Effector memory CD8-positive, alpha-beta T cell (primary cell): ENCODE measurements around the gene BBS10.
"Not testable (repeated sequence)": the region's sequence is repeated elsewhere in the genome, so short reads cannot be mapped to it uniquely, and the experiment has no call there.

Source experiments
- ATAC-seq: fragments of 150-1000 bp; cut with Tn5 transposase; replicated peaks from 2 replicates; pipeline ENCODE4 v1.10.0; 2021; ENCODE audit warnings: mild to moderate bottlenecking, moderate library complexity
- DNase-seq, 3 experiments: peaks; one replicate each; pipeline ENCODE4 v3.0.0; 2021
- H3K27ac Mint-ChIP-seq, 2 donors: one replicate each; pipeline ENCODE4 v1.8.0; 2022; ENCODE audit warnings: mild to moderate bottlenecking in 2 of 2, mixed read lengths in 2 of 2, moderate library complexity in 2 of 2
- H3K27me3 Mint-ChIP-seq, 2 donors: one replicate each; pipeline ENCODE4 v1.8.0; 2022; ENCODE audit warnings: mixed read lengths in 2 of 2
- H3K36me3 Mint-ChIP-seq: one replicate; pipeline ENCODE4 v1.8.0; 2022; ENCODE audit warnings: mild to moderate bottlenecking, moderate library complexity, mixed read lengths; ENCODE audit not compliant: insufficient read depth
- H3K4me1 Mint-ChIP-seq, 2 donors: one replicate each; pipeline ENCODE4 v1.8.0; 2022; ENCODE audit warnings: low read depth in 2 of 2, mixed read lengths in 2 of 2
- H3K4me3 Mint-ChIP-seq, 2 donors: one replicate each; pipeline ENCODE4 v1.8.0; 2022; ENCODE audit warnings: mild to moderate bottlenecking in 2 of 2, mixed read lengths in 2 of 2, moderate library complexity in 2 of 2
- H3K9me3 Mint-ChIP-seq, 2 donors: one replicate each; pipeline ENCODE4 v1.8.0; 2022; ENCODE audit warnings: mixed read lengths in 2 of 2
- total RNA-seq, 9 experiments: gene quantifications; one replicate each; lab custom pipeline; 2026; lab: John Stamatoyannopoulos, UW

Gene BBS10
- 3.4 to 17.0 (median 9.4) reads per million in 9 experiments for total RNA-seq

DNA sequence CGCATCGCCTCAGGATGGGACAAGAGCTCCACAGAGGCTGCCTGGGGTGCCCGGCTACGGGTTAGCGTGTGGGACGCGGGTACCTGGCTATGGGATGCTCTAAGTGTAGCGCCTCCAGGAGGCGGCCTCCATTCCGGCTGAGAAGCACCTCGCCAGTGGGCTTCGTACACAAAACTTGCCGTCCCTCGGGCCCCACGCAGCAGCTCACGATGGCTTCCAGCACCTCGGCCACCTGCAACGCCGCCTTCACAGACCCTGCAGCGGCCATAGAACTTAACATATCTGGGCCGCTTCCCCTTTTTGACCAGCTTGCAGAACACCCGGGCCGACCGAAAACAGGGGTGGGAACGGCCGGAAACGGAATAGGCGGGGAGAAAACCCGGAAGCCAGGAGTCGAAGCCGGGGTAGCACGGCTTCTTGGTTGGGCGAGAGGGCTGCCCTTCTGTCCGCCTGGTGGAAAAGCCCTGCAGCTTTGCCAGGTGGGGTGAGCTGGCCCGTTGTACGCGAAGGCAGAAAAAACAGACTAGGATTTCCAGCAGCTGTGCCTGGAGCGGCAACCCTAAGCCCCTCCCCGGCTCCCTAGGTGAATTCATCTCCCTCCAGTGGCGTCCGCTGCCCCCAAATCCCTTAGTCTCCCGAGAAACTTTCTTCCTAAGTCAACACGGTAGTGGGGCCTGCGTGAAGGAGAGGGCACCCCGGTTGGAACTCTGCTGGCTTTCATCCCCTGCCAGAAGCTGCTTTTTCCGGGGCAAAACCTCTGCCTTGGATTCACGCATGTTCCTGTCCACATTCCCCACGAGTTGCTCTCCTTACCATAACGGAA is at the start of gene BBS10:
Gene BBS10 (minus strand): TSS at position 337 of the 823 bp plus-strand sequence. CDS start 57 bp downstream, at position 280.
- H3K9me3 Mint-ChIP-seq: no peaks in the 10 kb centered on the region
- H3K4me1 Mint-ChIP-seq: peaks cover 18 to 23% of the 10 kb centered on the region in 2 donors
- H3K36me3 Mint-ChIP-seq: peaks cover 12% of the 10 kb centered on the region
- H3K4me3 Mint-ChIP-seq: peak within 1 kb of the TSS; percentile 91 to 95
- DNase-seq (peak; percentile 76 to 82 (median 77)), ATAC-seq (peak; percentile 96)
- H3K27me3 Mint-ChIP-seq: no peaks in the 10 kb centered on the region
- peak within 1 kb of the TSS; percentile 95 for H3K27ac Mint-ChIP-seq

DNA sequence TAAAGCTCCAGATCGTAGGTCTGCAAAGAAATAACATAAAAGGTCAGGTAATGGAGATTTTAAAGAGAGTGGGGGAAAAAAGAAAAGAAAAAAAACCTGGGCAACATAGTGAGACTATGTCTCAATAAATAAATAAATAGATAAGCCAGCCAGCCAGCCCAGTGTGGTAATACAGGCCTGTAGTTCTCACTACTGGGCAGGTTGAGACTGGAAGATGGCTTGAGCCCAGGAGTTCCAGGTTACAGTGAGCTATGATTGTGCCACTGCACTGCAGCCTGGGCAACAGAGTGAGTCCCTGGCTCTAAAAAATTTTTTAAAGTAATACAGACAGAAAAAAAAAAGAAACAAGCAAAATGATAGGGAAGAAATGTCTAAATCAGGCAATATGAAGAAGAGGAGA is 43.2 kb upstream of the BBS10 start:
- peaks cover 46% of the 10 kb centered on the region for H3K36me3 Mint-ChIP-seq
- DNase-seq (no peak), ATAC-seq (no peak)
- no peaks in the 10 kb centered on the region for H3K9me3 Mint-ChIP-seq
- H3K4me1 Mint-ChIP-seq: peaks cover 0 to 1% of the 10 kb centered on the region in 2 donors
- H3K27ac Mint-ChIP-seq: no peak overlapping the region
- H3K4me3 Mint-ChIP-seq: no peak overlapping the region
- H3K27me3 Mint-ChIP-seq: no peaks in the 10 kb centered on the region

DNA sequence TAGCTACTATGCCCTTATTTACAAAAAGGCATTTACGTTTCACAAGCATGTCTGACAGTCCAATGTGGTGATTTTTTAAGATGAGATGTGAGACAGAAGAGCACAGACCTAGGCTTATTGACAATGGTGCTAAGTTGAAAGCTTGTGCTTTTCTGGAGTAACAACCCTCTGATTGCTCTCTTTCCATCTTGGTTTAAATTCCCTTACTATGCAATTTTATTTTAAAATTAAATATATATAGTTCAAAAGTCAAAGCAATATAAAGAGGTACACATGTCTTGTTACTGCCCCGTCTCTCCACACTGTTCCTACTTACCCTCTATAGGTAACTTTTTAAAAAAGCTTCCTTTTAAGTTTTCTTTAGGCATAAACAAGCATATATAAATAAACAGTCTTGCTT is 39.4 kb upstream of the BBS10 start:
- H3K4me1 Mint-ChIP-seq: no peaks in the 10 kb centered on the region
- no peak for DNase-seq
- H3K27ac Mint-ChIP-seq: no peak overlapping the region
- H3K36me3 Mint-ChIP-seq: peaks cover 54% of the 10 kb centered on the region
- no peak overlapping the region for H3K4me3 Mint-ChIP-seq
- no peak for ATAC-seq
- H3K9me3 Mint-ChIP-seq: no peaks in the 10 kb centered on the region
- H3K27me3 Mint-ChIP-seq: no peaks in the 10 kb centered on the region

DNA sequence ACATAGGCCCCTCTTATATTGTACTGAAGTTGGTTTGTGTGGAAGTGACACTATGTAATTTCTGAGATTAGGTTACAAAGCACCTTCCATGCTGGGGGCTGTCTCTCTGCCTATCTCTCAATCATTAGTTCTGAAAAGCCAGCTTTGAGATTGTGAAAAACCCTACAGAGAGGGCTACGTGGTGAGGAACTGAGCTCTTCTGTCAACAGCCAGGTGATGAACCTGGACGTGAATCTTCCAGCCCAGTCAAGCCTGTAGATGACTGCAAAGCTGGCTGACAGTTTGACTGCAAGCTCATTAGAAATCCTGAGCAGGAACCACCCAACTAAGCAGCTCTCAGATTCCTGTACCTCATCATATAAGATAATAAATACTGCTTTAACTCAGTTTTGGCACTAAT is 36.3 kb upstream of the BBS10 start:
- H3K4me1 Mint-ChIP-seq: no peaks in the 10 kb centered on the region
- no peaks in the 10 kb centered on the region for H3K27me3 Mint-ChIP-seq
- H3K36me3 Mint-ChIP-seq: peaks cover 53% of the 10 kb centered on the region
- H3K27ac Mint-ChIP-seq: no peak overlapping the region
- DNase-seq: no peak
- no peak overlapping the region for H3K4me3 Mint-ChIP-seq
- no peak for ATAC-seq
- no peaks in the 10 kb centered on the region for H3K9me3 Mint-ChIP-seq

DNA sequence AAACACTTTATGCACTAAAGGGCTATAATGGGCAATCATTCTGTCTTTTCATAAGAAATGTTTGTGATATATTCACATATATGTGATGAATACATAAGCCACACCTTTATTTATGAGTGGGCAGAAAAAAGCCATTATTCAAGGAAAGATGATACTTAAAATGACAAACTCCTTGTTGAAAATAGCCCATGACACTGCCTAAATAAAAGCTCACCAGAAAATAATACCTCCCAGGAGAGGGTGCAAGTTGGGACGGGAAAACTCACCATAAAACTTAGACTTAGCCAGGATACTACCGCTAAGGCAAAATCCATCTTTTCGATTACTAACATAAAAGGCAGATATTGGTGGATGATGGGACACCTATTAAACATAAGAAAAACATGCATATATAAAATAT is 35.8 kb upstream of the BBS10 start:
- no peaks in the 10 kb centered on the region for H3K9me3 Mint-ChIP-seq
- no peak overlapping the region for H3K4me3 Mint-ChIP-seq
- DNase-seq (no peak), ATAC-seq (no peak)
- H3K36me3 Mint-ChIP-seq: peaks cover 55% of the 10 kb centered on the region
- no peak overlapping the region for H3K27ac Mint-ChIP-seq
- no peaks in the 10 kb centered on the region for H3K27me3 Mint-ChIP-seq
- no peaks in the 10 kb centered on the region for H3K4me1 Mint-ChIP-seq

DNA sequence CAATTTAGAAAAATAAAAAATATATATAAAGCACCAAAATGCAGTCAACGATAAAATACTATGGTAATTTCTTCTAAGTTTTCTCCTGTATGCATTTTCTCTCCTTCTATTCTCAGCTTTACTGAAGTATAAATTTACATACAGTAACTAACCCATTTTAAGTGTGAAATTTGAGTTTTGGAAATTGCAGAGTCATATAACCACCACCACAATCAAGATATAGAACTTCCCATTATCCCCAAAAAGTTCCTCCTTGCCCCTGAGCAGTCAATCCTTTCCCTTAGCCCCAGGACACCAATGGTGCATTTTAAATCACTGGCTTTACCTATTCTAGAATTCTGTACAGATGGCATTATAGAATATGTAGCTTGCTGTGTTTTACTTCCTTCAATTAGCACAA is 31.0 kb upstream of the BBS10 start:
- Mint-ChIP-seq H3K4me3 (no peak overlapping the region), H3K27me3 (no peaks in the 10 kb centered on the region), H3K4me1 (no peaks in the 10 kb centered on the region), H3K9me3 (no peaks in the 10 kb centered on the region), H3K27ac (no peak overlapping the region), H3K36me3 (peaks cover 51% of the 10 kb centered on the region)
- ATAC-seq (no peak), DNase-seq (no peak)

DNA sequence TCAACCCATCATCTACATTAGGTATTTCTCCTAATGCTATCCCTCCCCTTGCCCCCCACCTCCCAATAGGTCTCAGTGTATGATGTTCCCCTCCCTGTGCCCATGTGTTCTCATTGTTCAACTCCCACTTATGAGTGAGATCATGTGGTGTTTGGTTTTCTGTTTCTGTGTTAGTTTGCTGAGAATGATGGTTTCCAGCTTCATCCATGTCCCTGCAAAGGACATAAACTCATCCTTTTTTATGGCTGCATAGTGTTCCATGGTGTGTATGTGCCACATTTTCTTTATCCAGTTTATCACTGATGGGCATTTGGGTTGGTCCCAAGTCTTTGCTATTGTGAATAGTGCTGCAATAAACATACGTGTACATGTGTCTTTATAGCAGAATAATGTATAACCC is 28.7 kb upstream of the BBS10 start:
- H3K27ac Mint-ChIP-seq, H3K27me3 Mint-ChIP-seq, H3K4me3 Mint-ChIP-seq, H3K4me1 Mint-ChIP-seq, ATAC-seq, DNase-seq, H3K9me3 Mint-ChIP-seq: not testable (repeated sequence)
- H3K36me3 Mint-ChIP-seq: peaks cover 54% of the 10 kb centered on the region

DNA sequence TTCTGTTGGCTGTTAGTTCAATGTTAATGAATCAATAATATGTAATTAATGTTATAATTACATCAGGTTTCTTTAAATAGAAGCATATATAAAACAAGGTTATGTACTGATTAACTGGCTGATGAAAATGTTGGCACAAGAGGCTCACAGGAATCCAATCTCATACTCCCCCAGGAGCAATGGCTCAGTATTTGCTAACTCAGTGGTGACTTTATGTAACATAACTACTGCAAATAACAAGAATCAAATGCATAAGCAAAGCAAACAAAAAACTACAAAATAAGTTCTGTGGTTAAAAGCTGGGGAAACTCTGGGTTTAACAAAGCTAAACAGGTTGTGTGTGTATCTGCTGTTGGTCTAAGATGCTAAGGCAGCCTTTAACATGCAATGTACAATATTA is 27.7 kb upstream of the BBS10 start:
- no peak for DNase-seq
- no peak overlapping the region for H3K4me3 Mint-ChIP-seq
- ATAC-seq: no peak
- H3K27ac Mint-ChIP-seq: no peak overlapping the region
- peaks cover 51% of the 10 kb centered on the region for H3K36me3 Mint-ChIP-seq
- H3K9me3 Mint-ChIP-seq: no peaks in the 10 kb centered on the region
- peaks cover 0 to 3% of the 10 kb centered on the region in 2 donors for H3K4me1 Mint-ChIP-seq
- no peaks in the 10 kb centered on the region for H3K27me3 Mint-ChIP-seq

DNA sequence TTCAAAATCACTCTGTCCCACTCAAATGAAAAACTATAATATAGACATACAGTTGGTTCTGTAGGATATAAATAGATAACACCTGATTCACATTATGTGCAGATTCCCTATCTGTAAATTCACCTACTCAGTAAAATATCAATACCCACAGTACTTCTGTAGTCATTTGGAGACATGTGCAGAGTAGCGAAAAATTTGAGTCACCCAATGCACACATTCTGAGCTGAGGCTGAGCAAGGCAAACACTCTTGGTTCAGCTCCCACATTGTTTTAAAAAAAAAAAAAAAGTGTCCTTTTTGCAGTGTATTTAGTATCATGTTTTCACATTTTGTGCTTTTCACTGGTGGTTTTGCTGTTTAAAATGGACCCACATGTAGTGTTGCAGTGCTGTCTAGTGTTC is 27.3 kb upstream of the BBS10 start:
- Mint-ChIP-seq H3K27me3 (no peaks in the 10 kb centered on the region), H3K9me3 (no peaks in the 10 kb centered on the region), H3K36me3 (peaks cover 47% of the 10 kb centered on the region), H3K4me1 (peaks cover 0 to 3% of the 10 kb centered on the region in 2 donors), H3K27ac (no peak overlapping the region), H3K4me3 (no peak overlapping the region)
- no peak for ATAC-seq
- DNase-seq: no peak

DNA sequence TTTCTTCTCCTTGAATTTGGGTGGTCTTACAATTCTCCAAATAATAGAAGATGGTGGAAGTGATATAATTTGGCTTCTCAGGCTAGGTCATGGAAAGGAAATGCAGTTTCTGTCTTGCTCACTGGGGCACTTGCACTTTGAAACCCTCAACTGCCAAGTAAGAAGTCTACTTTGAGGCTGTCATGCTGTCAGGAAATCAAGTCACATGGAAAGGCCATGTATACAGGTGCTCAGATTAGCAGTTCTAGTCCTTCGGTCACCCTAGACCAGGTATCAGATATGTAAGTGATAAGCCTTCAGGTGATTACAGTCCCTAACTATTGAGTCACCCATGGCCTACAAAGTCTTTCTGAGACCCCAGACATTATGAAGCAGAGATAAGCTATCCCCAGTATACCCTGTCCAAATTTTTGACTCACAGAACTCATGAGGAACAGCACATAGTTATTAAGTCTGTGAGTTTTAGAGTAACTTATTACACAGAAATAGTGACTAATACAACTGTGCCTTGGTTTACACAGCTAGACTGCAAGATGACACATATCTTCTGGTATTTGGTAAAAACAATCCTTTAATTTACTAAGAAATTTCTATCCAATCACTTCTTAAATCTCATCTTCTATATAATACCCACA is 26.3 kb upstream of the BBS10 start:
- ATAC-seq: no peak

DNA sequence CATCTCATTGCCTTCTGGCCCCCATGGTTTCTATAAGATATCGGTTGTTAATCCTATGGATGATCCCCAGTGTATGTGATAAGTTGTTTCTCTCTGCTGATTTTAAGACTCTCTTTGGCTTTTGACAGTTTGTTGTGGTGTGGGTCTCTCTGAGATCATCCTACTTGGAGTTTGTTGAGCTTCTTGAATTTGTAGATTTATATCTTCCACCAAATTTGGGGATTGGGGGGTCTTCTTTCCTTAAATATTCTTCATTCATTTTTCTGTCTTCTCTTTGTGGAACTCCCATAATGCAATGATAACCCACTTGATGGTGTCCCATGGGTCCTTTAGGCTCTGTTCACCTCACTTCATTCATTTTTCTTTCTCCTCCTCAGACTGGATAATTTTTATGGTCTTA is 20.0 kb upstream of the BBS10 start:
- DNase-seq: no peak
- no peaks in the 10 kb centered on the region for H3K9me3 Mint-ChIP-seq
- H3K27ac Mint-ChIP-seq: peak overlapping the region in 1 of 2 donors; percentile 4
- ATAC-seq: no peak
- H3K36me3 Mint-ChIP-seq: peaks cover 53% of the 10 kb centered on the region
- no peak overlapping the region for H3K4me3 Mint-ChIP-seq
- no peaks in the 10 kb centered on the region for H3K27me3 Mint-ChIP-seq
- peaks cover 0 to 4% of the 10 kb centered on the region in 2 donors for H3K4me1 Mint-ChIP-seq

More for the DNA sequence above, 26.3 kb upstream of the BBS10 start:
- DNase-seq: no peak
- no peak overlapping the region for H3K4me3 Mint-ChIP-seq
- no peaks in the 10 kb centered on the region for H3K9me3 Mint-ChIP-seq
- H3K36me3 Mint-ChIP-seq: peaks cover 52% of the 10 kb centered on the region
- peaks cover 0 to 3% of the 10 kb centered on the region in 2 donors for H3K4me1 Mint-ChIP-seq
- H3K27ac Mint-ChIP-seq: peak overlapping the region in 1 of 2 donors; percentile 35
- H3K27me3 Mint-ChIP-seq: no peaks in the 10 kb centered on the region

DNA sequence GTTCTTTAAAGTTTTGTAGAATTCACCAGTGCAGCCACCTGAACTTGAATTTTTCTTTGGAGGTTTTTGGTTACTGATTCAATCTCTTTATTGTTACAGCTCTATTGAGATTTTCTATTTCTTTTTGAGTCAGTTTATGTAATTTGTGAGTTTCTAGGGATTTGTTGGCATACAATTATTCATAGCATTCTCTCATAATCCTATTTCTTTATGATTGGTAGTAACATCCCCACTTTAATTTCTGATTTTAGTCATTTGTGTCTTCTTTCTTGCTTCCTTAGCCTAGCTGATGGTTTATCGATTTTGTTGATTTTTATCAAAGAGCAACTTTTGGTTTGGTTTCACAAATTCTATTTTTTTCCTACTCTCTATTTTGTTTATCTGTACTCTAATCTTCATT is 17.9 kb upstream of the BBS10 start:
- H3K4me1 Mint-ChIP-seq: peaks cover 0 to 4% of the 10 kb centered on the region in 2 donors
- H3K9me3 Mint-ChIP-seq: no peaks in the 10 kb centered on the region
- no peaks in the 10 kb centered on the region for H3K27me3 Mint-ChIP-seq
- H3K4me3 Mint-ChIP-seq: no peak overlapping the region
- ATAC-seq (no peak), DNase-seq (no peak)
- no peak overlapping the region for H3K27ac Mint-ChIP-seq
- peaks cover 62% of the 10 kb centered on the region for H3K36me3 Mint-ChIP-seq

DNA sequence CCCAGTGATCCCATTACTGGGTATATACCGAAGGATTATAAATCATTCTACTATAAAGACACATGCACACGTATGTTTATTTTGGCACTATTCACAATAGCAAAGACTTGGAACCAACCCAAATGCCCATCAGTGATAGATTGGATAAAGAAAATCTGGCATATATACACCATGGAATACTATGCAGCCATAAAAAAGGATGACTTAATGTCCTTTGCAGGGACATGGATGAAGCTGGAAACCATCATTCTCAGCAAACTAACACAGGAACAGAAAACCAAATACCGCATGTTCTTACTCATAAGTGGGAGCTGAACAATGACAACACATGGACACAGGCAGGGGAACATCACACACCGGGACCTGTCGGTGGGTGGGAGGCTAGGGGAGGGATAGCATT is 15.9 kb upstream of the BBS10 start:
- H3K9me3 Mint-ChIP-seq, H3K4me3 Mint-ChIP-seq, H3K4me1 Mint-ChIP-seq, DNase-seq, H3K27me3 Mint-ChIP-seq, ATAC-seq, H3K27ac Mint-ChIP-seq: not testable (repeated sequence)
- peaks cover 52% of the 10 kb centered on the region for H3K36me3 Mint-ChIP-seq

DNA sequence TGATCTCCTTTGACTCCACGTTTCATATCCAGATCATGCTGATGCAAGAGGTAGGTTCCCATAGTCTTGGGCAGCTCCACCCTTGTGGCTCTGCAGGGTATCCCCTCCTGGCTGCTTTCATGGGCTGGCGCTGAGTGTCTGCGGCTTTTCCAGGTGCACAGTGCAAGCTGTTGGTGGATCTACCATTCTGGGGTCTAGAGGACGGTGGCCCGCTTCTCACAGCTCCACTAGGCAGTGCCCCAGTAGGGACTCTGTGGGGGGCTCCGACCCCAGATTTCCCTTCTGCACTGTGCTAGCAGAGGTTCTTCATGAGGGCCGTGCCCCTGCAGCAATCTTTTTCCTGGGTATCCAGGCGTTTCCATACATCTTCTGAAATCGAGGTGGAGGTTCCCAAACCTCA is 12.1 kb upstream of the BBS10 start:
- Mint-ChIP-seq H3K9me3 (no peaks in the 10 kb centered on the region), H3K36me3 (peaks cover 44% of the 10 kb centered on the region), H3K27me3 (no peaks in the 10 kb centered on the region), H3K4me3 (no peak overlapping the region), H3K27ac (no peak overlapping the region), H3K4me1 (peaks cover 0 to 4% of the 10 kb centered on the region in 2 donors)
- ATAC-seq: no peak
- DNase-seq: no peak
